HepG2 (cell line): ENCODE results near the gene EID3. TPM values are rescaled to one million over a fixed set of nuclear protein-coding genes. Genes with fewer than 3 reads are reported as not detected.
A peak's percentile ranks its signal among the peaks of the same experiment; 100 is the strongest.

Experiments used
- ETV6 ChIP-seq: sonication (generic); formaldehyde crosslinking; conservative IDR thresholded peaks from 2 replicates; pipeline ENCODE4 v1.4.0; 2020; ENCODE audit warnings: missing genetic modification reagents
- MEF2D ChIP-seq: sonication (generic); formaldehyde crosslinking; IDR thresholded peaks from 2 replicates; pipeline ENCODE4 v1.5.1; 2020; ENCODE audit warnings: mild to moderate bottlenecking, missing genetic modification reagents
- MIER2 ChIP-seq: IDR thresholded peaks from 2 replicates; pipeline ENCODE4 v1.6.1; 2016; ENCODE audit warnings: missing biosample characterization, missing genetic modification reagents
- MXD4 ChIP-seq: IDR thresholded peaks from 2 replicates; pipeline ENCODE4 v1.6.1; 2016; ENCODE audit warnings: mild to moderate bottlenecking, missing biosample characterization, missing genetic modification reagents
- NFE2 ChIP-seq: sonication (generic); formaldehyde crosslinking; IDR thresholded peaks from 2 replicates; pipeline ENCODE4 v1.4.0; 2020; ENCODE audit warnings: missing genetic modification reagents
- NPAS2 ChIP-seq: sonication (generic); formaldehyde crosslinking; IDR thresholded peaks from 2 replicates; pipeline ENCODE4 v1.8.0; 2022; ENCODE audit warnings: mild to moderate bottlenecking, missing genetic modification reagents, borderline replicate concordance
- PCBP1 ChIP-seq: fragments of 200-400 bp; formaldehyde crosslinking; IDR thresholded peaks from 2 replicates; pipeline ENCODE4 v1.6.1; 2017; ENCODE audit warnings: mild to moderate bottlenecking, low read depth, low read length, borderline replicate concordance
- REPIN1 ChIP-seq: sonication (generic); formaldehyde crosslinking; IDR thresholded peaks from 2 replicates; pipeline ENCODE4 v1.8.0; 2022; ENCODE audit warnings: missing genetic modification reagents, low read depth, mild to moderate bottlenecking, borderline replicate concordance
- SP1 ChIP-seq, 2 experiments: fragments of 450-650 bp in 1 of 2; sonication (generic) in 1 of 2; formaldehyde crosslinking in 1 of 2; IDR thresholded peaks; 2 replicates each; pipeline versions ENCODE4 v1.4.0 to v1.6.1; 2016 to 2020; ENCODE audit warnings: missing genetic modification reagents in 1 of 2
- XBP1 ChIP-seq: sonication (generic); formaldehyde crosslinking; IDR thresholded peaks from 2 replicates; pipeline ENCODE4 v1.5.0; 2020; ENCODE audit warnings: missing genetic modification reagents
- ZFP36L1 ChIP-seq: sonication (generic); formaldehyde crosslinking; IDR thresholded peaks from 2 replicates; pipeline ENCODE4 v1.8.0; 2022; ENCODE audit warnings: mild to moderate bottlenecking, missing genetic modification reagents, moderate library complexity
- ZNF430 ChIP-seq: sonication (generic); formaldehyde crosslinking; IDR thresholded peaks from 2 replicates; pipeline ENCODE4 v1.9.0; 2021; ENCODE audit warnings: mild to moderate bottlenecking, missing genetic modification reagents
- ZNF616 ChIP-seq: sonication (generic); formaldehyde crosslinking; IDR thresholded peaks from 2 replicates; pipeline ENCODE4 v1.5.0; 2020; ENCODE audit warnings: low read depth, mild to moderate bottlenecking, missing genetic modification reagents
- ZNF746 ChIP-seq: sonication (generic); formaldehyde crosslinking; IDR thresholded peaks from 2 replicates; pipeline ENCODE4 v1.8.0; 2022; ENCODE audit warnings: mild to moderate bottlenecking, missing genetic modification reagents
- polyA plus RNA-seq, 8 experiments: library from polyadenylated mRNA; depleted of rRNA in 3 of 8; stranded (reverse) in 7 of 8; unstranded in 1 of 8; fragments of >200 nt; fragmentation: Illumina TruSeq in 4 of 8; extraction: Trizol in 4 of 8; gene quantifications; 2 replicates each; pipeline versions ENCODE4 v1.2.1 to v1.2.3, GENCODE V29; 2011 to 2016; ENCODE audit warnings: low read depth in 4 of 8, missing spikeins in 1 of 8, mixed read lengths in 1 of 8; ENCODE audit not compliant: insufficient read depth in 1 of 8
- total RNA-seq, 5 experiments: library from RNA; depleted of rRNA; stranded (reverse); fragments of >200 nt; fragmentation: Illumina TruSeq; extraction: Trizol; gene quantifications; 2 replicates each; pipeline ENCODE4 v1.2.3, GENCODE V29; 2016; ENCODE audit warnings: low read depth in 1 of 5
- TF ChIP-seq, protein P1 (sequence below): sonication (generic); formaldehyde crosslinking; IDR thresholded peaks from 2 replicates; pipeline ENCODE4 v1.5.0; 2020; ENCODE audit warnings: mild to moderate bottlenecking, missing genetic modification reagents, borderline replicate concordance
- TF ChIP-seq, protein P2 (sequence below): sonication (generic); formaldehyde crosslinking; IDR thresholded peaks from 2 replicates; pipeline ENCODE4 v1.5.0; 2020; ENCODE audit warnings: missing genetic modification reagents
- TF ChIP-seq, protein P3 (sequence below): sonication (generic); formaldehyde crosslinking; IDR thresholded peaks from 2 replicates; pipeline ENCODE4 v1.4.0; 2020; ENCODE audit warnings: missing genetic modification reagents

EID3 gene
- total and polyA plus RNA-seq, 2 of the 13 experiments (the other 11 are each of a cell fraction or from before 2014, with no cell fraction given), result 0.38 to 4.5 TPM

DNA sequence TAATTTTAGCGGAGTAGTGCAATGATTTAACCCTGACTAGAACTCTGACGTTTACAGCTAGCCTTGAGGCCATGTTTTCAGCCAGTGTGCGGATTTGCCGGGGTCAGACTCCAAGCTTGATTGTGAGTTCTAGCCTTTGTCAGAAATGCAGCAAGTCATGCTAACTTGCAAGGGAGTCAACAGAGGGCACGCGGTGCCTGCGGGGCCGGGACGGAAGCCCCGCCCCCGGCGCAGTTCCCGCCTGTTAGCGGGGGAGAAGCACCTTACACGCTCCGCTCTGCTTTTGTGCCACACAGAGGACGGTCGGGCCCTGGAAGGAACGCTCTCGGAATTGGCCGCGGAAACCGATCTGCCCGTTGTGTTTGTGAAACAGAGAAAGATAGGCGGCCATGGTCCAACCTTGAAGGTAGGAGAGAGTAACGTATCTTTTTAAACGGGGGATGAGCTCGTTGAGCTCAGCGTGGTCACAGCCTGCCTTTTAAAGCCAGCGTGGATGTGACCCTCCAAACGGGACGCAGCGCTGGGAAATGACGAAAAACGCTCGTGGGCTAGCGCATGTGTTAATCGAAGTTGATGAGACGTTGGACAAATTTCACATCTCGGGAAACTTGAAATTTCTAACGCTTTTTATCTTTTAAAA is 14.8 kb upstream of the EID3 start (continued):
- TF ChIP-seq ZNF430 (CRISPR knock-in tag), result peak; percentile 94
- TF ChIP-seq, protein P1, sequence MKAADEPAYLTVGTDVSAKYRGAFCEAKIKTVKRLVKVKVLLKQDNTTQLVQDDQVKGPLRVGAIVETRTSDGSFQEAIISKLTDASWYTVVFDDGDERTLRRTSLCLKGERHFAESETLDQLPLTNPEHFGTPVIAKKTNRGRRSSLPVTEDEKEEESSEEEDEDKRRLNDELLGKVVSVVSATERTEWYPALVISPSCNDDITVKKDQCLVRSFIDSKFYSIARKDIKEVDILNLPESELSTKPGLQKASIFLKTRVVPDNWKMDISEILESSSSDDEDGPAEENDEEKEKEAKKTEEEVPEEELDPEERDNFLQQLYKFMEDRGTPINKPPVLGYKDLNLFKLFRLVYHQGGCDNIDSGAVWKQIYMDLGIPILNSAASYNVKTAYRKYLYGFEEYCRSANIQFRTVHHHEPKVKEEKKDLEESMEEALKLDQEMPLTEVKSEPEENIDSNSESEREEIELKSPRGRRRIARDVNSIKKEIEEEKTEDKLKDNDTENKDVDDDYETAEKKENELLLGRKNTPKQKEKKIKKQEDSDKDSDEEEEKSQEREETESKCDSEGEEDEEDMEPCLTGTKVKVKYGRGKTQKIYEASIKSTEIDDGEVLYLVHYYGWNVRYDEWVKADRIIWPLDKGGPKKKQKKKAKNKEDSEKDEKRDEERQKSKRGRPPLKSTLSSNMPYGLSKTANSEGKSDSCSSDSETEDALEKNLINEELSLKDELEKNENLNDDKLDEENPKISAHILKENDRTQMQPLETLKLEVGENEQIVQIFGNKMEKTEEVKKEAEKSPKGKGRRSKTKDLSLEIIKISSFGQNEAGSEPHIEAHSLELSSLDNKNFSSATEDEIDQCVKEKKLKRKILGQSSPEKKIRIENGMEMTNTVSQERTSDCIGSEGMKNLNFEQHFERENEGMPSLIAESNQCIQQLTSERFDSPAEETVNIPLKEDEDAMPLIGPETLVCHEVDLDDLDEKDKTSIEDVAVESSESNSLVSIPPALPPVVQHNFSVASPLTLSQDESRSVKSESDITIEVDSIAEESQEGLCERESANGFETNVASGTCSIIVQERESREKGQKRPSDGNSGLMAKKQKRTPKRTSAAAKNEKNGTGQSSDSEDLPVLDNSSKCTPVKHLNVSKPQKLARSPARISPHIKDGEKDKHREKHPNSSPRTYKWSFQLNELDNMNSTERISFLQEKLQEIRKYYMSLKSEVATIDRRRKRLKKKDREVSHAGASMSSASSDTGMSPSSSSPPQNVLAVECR (CRISPR knock-in tag), result peak; percentile 89
- peak; percentile 58; the same call in 1 of the 2 replicates for TF ChIP-seq MIER2 (CRISPR knock-in tag)
- TF ChIP-seq, protein P2, sequence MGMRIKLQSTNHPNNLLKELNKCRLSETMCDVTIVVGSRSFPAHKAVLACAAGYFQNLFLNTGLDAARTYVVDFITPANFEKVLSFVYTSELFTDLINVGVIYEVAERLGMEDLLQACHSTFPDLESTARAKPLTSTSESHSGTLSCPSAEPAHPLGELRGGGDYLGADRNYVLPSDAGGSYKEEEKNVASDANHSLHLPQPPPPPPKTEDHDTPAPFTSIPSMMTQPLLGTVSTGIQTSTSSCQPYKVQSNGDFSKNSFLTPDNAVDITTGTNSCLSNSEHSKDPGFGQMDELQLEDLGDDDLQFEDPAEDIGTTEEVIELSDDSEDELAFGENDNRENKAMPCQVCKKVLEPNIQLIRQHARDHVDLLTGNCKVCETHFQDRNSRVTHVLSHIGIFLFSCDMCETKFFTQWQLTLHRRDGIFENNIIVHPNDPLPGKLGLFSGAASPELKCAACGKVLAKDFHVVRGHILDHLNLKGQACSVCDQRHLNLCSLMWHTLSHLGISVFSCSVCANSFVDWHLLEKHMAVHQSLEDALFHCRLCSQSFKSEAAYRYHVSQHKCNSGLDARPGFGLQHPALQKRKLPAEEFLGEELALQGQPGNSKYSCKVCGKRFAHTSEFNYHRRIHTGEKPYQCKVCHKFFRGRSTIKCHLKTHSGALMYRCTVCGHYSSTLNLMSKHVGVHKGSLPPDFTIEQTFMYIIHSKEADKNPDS (CRISPR knock-in tag), result no peak
- TF ChIP-seq NFE2, result peak; percentile 63
- no peak for TF ChIP-seq SP1 (IDR thresholded peaks at IDR 0.05)
- TF ChIP-seq SP1 (CRISPR knock-in tag; IDR thresholded peaks at IDR 0.05), result peak; percentile 69
- TF ChIP-seq, protein P3, sequence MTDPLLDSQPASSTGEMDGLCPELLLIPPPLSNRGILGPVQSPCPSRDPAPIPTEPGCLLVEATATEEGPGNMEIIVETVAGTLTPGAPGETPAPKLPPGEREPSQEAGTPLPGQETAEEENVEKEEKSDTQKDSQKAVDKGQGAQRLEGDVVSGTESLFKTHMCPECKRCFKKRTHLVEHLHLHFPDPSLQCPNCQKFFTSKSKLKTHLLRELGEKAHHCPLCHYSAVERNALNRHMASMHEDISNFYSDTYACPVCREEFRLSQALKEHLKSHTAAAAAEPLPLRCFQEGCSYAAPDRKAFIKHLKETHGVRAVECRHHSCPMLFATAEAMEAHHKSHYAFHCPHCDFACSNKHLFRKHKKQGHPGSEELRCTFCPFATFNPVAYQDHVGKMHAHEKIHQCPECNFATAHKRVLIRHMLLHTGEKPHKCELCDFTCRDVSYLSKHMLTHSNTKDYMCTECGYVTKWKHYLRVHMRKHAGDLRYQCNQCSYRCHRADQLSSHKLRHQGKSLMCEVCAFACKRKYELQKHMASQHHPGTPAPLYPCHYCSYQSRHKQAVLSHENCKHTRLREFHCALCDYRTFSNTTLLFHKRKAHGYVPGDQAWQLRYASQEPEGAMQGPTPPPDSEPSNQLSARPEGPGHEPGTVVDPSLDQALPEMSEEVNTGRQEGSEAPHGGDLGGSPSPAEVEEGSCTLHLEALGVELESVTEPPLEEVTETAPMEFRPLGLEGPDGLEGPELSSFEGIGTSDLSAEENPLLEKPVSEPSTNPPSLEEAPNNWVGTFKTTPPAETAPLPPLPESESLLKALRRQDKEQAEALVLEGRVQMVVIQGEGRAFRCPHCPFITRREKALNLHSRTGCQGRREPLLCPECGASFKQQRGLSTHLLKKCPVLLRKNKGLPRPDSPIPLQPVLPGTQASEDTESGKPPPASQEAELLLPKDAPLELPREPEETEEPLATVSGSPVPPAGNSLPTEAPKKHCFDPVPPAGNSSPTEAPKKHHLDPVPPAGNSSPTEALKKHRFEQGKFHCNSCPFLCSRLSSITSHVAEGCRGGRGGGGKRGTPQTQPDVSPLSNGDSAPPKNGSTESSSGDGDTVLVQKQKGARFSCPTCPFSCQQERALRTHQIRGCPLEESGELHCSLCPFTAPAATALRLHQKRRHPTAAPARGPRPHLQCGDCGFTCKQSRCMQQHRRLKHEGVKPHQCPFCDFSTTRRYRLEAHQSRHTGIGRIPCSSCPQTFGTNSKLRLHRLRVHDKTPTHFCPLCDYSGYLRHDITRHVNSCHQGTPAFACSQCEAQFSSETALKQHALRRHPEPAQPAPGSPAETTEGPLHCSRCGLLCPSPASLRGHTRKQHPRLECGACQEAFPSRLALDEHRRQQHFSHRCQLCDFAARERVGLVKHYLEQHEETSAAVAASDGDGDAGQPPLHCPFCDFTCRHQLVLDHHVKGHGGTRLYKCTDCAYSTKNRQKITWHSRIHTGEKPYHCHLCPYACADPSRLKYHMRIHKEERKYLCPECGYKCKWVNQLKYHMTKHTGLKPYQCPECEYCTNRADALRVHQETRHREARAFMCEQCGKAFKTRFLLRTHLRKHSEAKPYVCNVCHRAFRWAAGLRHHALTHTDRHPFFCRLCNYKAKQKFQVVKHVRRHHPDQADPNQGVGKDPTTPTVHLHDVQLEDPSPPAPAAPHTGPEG (CRISPR knock-in tag), result peak; percentile 100
- TF ChIP-seq ETV6 (CRISPR knock-in tag), result no peak; the same call in 1 of the 2 replicates
- TF ChIP-seq PCBP1, result 0 out of 2 replicates have a peak, but pooled peaks have one; percentile 50
- TF ChIP-seq REPIN1 (CRISPR knock-in tag), result peak; percentile 73; the same call in 1 of the 2 replicates
- no peak for TF ChIP-seq NPAS2 (CRISPR knock-in tag)
- TF ChIP-seq ZNF746 (CRISPR knock-in tag), result no peak
- peak; percentile 94 for TF ChIP-seq ZFP36L1 (CRISPR knock-in tag)
- peak; percentile 81; the same call in 1 of the 2 replicates for TF ChIP-seq ZNF616 (CRISPR knock-in tag)
- TF ChIP-seq MEF2D (CRISPR knock-in tag), result peak; percentile 93
- no peak for TF ChIP-seq XBP1
- peak; percentile 90 for TF ChIP-seq MXD4 (CRISPR knock-in tag)
